Right renal cortex interstitium (tissue), 3 donors: ENCODE measurements around the gene EIF1AD. TPM values are rescaled to one million over a fixed set of nuclear protein-coding genes. Genes with fewer than 3 reads are reported as not detected.
"Not testable (repeated sequence)": the region's sequence is repeated elsewhere in the genome, so short reads cannot be mapped to it uniquely, and the experiment has no call there.

ENCODE experiments used
- DNase-seq, 3 donors: peaks; one replicate each; pipeline ENCODE4 v3.0.0-alpha.2; 2013; ENCODE audit warnings: low read depth in 3 of 3, low spot score in 2 of 3
- polyA plus RNA-seq, 3 donors: library from polyadenylated mRNA; unstranded; fragments of 120-200 nt; gene quantifications; one replicate each; pipeline ENCODE4 v1.2.1, GENCODE V29; 2013; ENCODE audit not compliant: insufficient read length in 3 of 3

The EIF1AD gene, protein sequence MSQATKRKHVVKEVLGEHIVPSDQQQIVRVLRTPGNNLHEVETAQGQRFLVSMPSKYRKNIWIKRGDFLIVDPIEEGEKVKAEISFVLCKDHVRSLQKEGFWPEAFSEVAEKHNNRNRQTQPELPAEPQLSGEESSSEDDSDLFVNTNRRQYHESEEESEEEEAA
- 10 to 100 TPM; 25.8 to 31.3 (median 29.9) TPM for polyA plus RNA-seq

DNA sequence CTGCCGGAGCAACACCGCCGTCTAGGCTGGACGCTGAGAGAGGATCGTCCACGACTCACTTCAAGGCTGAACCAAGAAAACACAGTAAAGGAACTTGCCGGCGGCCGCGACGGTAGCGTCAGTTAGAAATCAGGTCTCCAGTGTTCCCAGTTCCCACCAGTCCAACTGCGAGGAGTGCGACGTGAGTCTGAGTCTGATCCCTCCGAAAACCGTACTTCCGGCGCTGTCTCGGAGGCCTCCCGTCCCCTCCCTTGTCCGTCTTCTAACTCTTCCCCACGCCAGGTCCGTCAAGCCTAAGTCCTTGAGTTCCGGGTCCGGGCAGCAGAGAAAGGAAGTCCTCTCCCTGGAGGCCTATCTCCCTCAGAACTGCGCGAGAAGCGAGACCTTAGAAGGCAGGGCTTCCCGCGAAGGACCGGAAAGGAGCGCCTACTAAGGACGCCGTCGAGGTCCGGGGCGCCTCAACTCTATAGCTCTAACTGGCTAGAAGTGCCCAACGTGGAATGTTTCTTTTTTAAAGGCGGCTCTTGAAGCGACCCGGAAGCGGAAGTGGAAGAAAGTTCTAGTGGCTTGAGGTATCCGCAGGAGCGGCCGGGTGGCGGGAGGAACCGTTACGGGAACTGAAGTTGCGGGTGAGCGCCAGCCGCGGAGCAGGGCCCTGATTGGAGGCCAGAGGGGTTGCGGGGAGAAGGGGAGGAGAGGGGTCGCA, at the start of gene EIF1AD, which contains the start of gene BANF1:
TSS of gene EIF1AD (minus strand) at position 216 of the 706 bp plus-strand sequence. CDS start 1,768 bp downstream, outside the sequence.
TSS of gene BANF1 (plus strand) at position 562 of the 706 bp plus-strand sequence. CDS start 748 bp downstream, outside the sequence.
- peak; percentile 96 to 98 (median 98) for DNase-seq

DNA sequence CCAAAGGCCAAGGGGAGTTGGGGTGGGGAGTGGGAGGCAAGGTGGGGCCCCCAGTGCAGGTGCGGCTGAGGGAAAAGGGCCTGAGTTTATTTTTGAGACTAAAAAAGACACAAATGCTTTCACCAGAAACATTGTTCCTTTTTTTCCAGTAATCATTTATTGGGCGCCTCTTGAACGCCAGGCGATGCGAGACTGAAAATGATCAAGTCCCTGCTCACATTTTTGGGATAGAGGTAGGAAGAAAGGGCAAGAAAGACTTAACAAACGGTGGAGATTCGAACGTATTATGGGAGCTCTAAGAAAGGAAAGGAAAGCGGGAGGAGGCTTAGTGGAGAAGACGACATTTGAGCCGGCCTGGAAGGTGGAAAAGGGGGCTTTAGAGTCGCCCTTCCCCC, 49.4 kb upstream of the EIF1AD start:
- no peak for DNase-seq

DNA sequence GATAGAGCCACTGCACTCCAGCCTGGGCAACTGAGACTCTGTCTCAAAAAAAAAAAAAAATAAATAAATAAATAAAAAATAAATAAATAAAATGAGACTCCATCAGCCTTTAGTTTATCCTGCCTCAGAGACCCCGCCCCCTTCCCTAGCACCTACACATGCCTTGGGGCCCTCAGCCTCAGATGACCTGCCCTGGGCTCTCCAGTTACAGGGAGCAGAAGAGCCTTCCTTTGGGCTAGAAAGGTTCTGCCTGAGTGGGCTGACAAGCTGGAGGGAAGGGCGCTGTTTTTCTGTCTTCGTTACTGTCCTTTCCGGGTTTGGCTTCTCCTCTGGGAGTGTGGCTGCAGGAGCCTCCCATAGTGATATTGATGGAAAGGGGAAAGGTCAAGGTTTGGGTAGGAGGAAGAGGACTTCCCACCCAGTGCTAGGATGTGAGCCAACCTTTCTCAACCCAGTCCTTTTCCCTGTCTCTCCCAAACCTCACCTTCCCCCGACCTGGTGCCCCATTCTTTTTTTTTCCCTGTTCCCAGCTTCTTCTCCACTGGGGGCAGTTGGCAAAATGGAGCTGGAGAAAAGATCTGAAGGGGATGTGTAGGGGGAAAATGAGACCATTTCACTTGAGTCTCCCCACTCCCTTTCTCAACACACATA, 48.7 kb upstream of the EIF1AD start:
- no peak for DNase-seq

DNA sequence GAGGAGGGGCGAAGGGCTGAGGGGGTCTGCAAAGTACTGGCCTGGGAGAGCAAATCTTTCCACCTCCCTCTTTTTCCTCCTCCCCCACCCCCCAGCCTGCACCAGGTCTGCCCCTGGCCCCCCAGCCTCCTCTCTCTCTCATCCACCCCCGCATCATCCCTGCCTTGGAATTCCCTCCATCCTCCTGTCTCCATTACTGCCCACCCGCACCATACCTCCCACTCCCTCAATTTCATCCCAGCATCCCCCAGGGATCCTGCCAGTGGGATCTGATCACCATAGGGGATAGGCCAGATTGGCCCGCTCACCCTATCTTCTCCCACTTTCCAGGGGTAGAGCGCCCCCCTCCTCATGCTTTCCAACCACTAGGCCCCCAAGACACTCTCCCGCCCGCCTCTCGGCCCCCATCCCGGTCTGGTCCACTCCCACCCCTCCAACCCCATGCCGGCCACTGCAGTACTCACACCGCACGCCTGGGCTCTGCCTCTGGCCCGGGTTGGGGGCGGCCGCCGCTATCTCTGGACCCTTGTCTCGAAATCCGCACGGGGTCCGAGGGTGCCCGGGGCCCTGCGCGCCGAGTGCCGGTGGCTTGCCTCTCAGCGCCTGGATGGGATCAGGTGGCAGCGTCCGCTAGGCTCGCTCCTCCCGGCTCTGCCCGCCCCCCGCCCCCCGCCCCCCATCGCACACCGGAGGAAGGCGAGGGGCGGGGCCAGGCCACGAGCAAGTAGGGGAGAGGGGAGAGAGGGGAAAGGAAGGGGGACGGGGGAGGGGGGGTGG, 46.8 kb upstream of the EIF1AD start, which contains the start of gene GAL3ST3:
TSS of gene GAL3ST3 (minus strand) at position 615 of the 777 bp plus-strand sequence. CDS start 3,746 bp downstream, outside the sequence.
- DNase-seq: no peak

DNA sequence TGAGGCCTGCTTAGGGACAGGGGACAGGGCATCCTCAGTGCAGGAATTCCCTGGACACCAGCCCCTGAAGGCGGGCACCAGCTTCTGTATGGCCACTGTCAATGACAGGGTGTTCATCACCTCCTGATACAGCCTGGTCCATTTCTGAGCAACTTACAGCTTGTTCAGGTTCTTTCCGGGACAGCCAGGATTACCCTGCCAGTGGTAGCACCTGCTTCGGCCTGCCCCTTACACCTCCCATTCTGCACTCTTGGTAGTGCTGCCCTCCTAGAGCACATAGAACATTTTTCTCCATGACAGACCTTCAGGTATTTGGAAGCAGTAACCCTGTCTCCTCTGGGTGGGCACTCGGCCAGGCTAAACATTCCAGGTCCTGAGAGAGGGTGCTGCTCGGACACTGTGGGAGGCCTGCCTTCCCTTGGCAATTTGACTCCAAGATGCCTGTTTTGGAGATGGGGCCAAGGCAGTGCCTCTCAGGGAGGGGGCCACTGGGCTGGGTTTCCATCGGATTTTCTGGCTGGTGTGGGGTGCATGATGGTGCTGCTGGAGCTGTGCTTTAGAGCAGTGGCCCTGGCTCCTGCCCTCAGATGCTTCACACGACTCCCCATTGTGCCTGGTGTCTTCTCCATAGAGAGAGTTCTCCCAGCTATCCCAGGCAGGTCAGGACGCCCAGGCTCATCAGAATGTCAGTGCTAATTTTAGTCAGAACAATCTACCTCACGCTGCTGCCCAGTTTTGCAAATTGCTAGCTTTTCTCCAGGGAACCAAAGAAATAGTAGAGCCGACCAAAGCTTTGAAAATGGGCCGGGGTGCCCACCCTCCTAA, 45.8 kb upstream of the EIF1AD start:
- DNase-seq: no peak

DNA sequence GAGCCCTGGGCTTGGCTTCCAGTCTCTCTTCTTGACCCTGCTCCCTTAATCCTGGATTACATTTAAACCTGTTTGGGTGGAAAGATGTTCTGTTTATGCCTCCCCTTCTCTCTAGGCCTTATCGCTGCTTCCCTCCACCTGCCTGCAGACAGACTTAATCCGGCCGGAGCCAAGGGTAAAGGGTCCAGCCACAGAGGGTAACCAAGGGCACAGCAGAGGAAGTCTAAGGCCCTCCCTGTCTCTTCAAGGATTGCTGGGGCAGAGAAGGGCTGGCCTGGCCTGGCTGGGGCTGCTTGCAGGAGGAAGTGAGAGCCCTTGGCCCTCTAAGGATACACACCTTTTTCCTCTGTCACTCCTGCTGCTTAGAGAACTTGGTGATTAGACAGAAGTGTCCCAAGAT, 44.9 kb upstream of the EIF1AD start:
- no peak for DNase-seq

DNA sequence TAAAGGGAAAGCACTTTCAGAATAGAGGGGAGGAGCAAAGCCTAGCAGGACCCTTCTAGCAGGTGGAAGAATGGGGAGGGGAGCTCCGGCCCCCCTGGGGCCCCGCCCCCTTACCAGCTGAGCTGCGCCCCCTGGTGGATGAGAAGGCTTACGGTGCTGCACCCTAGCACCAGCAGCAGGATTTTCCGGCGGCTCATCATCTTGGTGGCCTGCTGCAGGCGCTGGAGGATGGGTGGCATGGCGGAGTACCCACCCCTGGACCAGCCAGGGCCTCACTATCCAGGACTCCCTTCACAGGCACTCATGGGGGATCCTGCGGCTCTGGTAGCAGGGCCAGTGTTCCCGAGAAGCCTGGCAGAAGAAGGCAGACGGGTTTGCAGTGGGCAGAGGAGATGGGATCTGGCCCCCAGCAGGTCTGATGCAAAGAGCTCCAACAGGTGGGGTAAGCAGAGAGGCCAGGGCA, 43.3 kb upstream of the EIF1AD start:
- no peak for DNase-seq

DNA sequence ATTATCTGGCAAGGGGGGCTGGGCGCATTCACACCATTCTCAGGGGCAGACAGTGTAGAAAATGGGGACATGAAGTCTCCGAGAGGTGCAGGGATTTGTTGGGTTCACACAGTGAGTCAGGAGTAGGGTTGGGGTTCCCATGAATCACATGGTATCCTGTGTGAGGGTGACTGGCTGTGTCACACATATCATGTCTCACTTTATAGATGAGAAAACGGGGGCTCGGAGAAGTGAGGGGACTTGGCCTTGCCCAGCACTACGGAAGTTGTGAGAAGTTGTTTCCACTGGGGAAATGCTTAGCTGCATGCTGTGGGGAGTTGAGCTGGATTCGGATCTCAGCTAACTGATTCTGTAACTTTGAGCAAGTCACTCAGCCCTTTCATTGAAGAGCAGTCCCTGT, 42.8 kb upstream of the EIF1AD start:
- no peak for DNase-seq

DNA sequence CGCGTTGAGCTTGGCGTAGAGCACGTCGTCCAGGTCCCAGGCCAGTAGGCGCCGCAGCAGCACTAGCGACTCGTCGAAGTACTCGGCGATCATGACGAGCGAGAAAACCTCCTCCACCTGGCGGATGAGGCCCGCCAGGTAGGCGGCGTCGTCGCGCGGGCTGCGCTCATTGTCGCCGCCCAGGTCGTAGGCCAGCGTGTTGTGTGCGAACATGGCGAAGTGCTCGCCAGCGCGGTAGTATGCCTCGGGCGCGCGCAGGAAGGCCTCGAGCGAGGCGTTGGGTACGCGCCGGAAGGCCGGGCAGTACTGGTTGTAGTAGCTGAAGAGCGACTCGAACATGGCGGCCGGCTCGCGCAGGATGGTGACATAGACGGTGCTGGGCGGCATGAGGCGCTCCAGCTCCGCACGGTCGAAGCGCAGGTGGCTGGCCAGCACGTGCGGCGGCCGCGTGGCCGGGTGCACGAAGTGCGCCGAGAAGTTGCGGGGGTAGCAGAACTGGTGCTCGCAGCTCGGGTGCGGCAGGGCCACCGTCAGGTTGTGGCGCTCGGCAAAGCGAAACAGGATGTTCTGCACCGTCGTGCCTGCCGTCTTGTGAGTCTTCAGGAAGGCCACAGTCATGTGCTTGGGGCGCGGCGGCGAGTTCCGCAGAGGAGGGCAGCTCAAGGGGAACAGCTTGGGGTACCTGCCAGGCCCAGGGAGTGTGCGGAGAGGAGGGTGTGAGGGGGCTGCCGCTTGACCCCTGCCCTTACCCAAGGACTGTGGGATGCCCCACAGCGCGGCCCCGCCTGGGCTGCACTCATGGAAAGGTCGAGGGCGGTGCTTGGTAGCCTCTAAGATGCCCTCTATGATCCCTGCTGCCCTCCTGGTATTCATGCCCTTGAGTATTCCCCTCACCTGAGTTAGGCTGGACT, 41.3 kb upstream of the EIF1AD start:
- no peak for DNase-seq

DNA sequence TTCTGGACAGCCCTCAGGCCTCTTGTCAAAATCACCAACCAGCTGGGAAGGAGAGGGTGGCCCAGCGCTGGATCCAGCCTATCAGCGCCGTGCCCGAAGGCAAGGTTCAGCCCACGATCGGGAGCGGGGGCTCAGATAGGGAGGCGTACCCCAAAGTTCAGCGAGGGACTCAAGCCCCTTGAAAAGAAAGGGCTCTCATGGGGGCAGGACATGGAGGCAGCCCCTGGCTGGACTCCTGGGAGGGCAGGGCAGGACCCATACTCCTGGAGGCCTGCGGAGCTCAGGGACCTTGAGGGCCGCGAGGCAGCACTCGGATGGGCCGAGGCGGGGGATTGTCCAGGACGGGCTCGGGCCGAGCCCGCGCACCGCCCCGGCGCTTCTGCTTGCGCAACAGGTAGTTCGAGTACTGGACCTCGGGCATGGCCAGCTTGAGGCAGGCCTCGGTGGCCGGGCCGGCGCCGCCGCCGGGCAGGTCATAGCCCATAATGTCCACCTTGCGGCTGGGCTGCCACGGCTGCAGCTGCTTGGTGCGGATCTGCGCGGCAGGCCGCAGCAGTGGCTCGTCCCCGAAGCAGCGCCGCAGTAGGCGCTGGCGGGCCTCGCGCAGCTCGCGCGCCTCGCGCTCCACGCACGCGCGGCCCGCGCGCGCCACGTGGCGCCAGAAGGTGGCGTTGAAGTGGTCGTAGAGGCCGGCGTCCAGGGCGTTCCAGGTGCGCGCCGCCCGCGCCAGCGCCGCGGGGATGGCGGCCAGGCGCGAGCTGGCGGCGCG, 40.5 kb upstream of the EIF1AD start:
- DNase-seq: no peak

DNA sequence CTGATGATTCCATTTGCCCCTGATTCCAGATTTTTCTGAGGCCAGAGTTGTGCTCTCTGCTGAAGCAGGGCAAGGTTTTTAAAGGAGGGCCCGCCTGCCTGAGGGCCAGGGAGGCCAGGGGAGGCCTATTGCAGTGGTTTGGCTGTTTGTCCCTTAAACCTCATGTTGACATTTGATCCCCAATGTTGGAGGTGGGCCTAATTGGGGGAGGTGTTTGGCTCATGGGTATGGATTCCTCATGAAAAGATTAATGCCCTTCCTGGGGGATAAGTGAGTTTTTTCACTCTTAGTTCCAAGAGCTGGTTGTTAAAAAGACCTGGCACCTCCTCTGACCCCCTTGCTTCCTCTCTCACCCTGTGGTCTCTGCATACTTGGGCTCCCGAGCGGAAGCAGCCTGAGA, 37.8 kb upstream of the EIF1AD start:
- DNase-seq: no peak

DNA sequence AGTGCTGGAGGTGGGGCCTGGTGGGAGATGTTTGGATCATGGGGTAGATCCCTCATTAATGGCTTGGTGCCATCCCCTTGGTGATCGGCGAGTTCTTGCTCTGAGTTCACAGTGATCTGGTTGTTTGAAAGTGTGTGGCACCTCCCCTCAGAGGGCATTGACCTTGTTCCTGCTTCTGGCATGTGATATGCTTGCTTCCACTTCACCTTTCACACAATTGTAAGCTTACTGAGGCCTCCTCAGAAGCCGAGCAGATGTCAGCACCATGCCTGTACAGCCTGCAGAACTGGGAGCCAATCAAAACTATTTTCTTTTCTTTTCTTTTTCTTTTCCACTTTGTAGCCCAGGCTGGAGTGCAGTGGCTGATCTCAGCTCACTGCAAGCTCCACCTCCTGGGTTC, 35.4 kb upstream of the EIF1AD start:
- DNase-seq: no peak

DNA sequence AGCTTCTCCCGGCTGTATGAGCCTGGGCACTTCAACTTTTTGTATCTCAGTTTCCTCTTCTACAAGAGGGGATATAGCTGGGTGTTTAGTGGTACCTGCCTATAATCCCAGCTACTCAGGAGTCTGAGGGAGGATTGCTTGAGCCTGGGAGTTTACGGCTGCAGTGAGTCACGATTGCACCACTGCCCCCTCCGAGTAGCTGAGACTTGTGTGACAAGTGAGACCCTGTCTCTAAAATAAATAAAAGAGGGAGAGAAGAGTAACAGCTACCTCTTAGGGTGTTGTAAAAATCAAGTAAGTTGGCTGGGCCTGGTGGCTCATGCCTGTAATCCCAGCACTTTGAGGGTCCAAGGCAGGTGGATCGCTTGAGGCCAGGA, 34.4 kb upstream of the EIF1AD start:
- DNase-seq: no peak

DNA sequence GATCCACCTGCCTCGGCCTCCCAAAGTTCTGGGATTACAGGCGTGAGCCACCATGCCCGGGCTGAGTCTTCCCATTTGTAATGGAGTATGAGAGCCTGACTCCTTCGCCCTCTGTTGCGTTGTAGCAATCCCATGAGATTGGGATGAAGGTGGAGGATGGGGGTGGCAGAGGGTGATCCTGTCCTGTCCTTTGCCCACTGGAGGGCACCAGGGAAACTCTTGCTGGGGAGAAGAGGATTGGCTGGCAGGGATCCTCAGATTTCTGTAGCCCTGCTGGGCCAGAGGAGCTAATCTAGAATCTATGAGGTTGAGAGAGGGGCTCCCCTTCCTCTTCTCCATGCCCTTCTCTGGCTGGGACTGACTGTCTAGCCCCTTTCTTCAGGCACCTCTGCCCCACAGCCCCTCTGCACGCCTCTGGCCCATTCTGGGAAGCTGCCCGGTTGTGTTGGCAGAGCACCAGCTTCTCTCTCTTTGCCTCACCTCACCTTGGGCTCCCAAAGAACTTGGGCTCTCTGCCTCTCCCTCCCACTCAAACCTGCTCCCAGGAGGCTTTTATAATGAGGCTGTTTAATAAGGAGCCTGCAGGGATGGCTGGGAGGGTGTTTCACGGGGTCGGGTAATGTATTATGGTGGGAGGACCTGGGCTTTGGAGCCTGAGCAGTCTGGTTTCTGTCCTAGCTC, 33.8 kb upstream of the EIF1AD start:
- DNase-seq: no peak

DNA sequence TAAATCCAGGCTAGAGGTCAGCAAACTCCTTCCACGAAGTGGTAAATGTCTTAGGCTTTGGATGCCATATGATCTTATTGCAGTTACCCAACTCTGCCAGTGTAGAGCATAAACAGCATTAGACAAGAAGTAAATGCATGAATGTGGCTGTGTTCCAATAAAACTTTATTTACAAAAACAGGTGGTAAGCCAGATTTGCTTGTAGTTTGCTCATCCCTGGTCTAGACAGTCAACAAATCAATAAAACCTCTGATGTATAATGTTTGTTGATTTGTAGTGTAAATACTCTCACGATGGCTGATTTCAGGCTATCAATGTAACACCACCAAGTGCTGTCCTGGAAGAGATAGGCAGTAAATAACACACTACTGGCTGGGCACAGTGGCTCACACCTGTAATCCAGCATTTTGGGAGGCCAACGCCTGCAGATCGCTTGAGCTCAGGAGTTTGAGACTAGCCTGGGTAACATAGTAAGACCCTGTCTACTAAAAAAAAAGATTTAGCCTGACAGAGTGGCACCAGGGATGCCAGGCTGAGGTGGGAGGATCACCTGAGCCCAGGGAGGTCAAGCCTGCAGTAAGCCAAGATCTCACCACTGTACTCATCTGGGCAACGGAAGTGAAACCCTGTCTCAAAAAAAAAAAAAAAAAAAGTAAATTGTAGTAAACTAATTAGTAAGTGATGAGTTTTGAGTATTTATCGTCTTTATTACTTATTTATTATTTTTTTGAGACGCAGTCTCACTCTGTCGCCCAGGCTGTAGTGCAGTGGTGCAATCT, 31.2 kb upstream of the EIF1AD start:
- DNase-seq: no peak

DNA sequence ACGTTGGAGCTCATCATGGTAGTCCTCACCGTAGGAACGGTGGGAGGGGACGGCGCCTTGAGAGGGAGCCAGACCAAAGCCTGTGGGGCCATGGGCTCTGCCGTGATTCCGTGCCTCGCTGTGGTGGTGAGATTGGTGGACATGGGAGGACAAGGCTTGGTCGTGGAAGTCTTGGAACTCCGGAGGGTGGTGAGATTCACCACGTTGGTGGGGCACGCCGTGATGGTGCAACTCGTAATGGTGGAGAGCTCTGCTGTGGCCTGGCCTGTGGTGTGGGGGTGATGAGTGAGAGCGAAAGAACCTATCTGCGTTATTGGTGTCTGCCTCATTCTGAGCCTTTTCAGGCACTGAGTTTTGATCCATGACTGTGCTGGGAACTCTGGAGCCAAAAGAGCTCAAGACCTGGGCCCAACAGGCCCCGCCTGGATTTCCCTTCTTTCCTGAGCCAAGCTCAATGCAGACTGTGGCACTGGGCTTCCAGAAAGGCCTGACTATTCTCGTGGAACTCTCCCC, 24.1 kb upstream of the EIF1AD start, which contains the start of gene CATSPER1:
TSS of gene CATSPER1 (minus strand) at position 463 of the 513 bp plus-strand sequence. CDS start at position 363, 100 bp downstream.
- no peak for DNase-seq

DNA sequence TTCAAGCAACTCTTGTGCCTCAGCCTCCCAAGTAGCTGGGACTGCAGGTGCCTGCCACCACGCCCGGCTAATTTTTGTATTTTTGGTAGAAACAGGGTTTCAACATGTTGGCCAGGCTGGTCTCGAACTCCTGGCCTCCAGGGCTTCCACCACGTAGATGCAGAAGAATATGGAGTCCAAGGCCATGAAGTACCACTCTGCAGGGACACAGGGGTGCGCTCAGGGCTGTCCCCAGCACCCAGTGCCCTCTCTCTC, 21.2 kb upstream of the EIF1AD start:
- not testable (repeated sequence) for DNase-seq
